Activated CD4-positive, alpha-beta T cell treated with anti-CD3 and anti-CD28 coated beads for 1 hour (primary cell): Measurements from ENCODE around the gene FBXL5.

Source experiments
- DNase-seq: peaks from one replicate; pipeline ENCODE4 v3.0.0-alpha.2; 2020

FBXL5 gene

GRCh38 chr4:15655223-15656037, at the start of gene FBXL5:
Gene FBXL5 (minus strand): TSS chr4:15655357. CDS start chr4:15655287, 70 bp downstream.
- peak; percentile 74 for DNase-seq

- no peak for DNase-seq
These were observed 49.0 kb upstream of the FBXL5 start for GRCh38 chr4:15704129-15704528.

DNA sequence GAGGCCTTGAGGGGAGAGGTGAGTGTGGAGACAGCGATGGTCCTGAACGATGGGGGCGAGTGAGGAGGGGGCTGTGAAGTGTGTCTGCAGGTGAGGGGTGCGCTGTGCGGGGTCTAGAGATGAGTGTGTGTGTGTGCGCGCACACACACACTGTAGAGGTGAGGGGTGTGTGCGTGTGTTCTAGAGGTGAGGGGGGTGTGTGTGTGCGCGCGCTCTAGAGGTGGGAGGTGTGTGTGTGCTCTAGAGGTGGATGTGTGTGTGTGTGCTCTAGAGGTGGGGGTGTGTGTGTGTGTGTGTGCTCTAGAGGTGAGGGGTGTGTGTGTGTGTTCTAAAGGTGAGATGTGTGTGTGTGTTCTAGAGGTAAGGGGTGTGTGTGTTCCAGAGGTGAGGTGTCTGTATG, 48.3 kb upstream of the FBXL5 start:
- DNase-seq: no peak

DNA sequence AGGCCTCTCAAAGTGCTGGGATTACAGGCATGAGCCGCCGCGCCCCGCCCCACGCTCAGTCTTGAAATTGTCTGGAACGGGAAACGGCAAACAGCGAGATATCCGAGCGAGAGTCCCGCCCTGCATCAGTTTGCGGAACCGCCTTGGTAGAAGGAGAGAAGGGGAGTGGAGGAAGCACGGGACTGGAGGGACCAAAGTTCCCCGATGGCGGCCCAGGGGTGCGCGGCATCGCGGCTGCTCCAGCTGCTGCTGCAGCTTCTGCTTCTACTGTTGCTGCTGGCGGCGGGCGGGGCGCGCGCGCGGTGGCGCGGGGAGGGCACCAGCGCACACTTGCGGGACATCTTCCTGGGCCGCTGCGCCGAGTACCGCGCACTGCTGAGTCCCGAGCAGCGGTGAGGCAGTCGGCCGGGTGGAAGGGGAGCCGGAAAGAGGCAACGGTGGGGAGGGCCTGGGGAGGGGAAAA, 47.8 kb upstream of the FBXL5 start, which contains the start of gene BST1:
TSS of gene BST1 (plus strand) at position 125 of the 463 bp plus-strand sequence. CDS start at position 205, 80 bp downstream.
- DNase-seq: peak; percentile 31

- no peak for DNase-seq
These were observed 41.7 kb upstream of the FBXL5 start for GRCh38 chr4:15696866-15697265.

GRCh38 chr4:15695729-15696128, 40.6 kb upstream of the FBXL5 start:
- DNase-seq: no peak

- DNase-seq: no peak
These were observed 40.1 kb upstream of the FBXL5 start for GRCh38 chr4:15695240-15695699.

DNA sequence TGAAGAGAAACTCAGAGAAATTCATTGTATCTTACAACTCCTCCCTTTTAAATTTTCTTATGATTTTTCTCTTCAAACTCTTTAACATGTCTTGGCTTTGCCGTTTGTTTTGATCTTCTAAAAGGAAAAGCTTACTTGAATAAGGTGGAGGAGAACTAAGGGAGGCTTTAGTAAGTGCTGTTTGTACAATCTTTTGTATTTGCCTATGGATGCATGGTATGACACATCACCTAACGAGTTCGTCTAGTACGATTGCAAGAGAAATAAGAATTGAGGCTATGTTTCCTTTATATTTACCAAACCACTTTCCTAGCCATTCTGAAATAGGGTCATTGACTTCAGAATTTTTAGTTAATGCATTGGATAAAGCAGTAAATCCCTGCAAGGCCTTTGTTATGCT, 39.3 kb upstream of the FBXL5 start:
- no peak for DNase-seq

DNA sequence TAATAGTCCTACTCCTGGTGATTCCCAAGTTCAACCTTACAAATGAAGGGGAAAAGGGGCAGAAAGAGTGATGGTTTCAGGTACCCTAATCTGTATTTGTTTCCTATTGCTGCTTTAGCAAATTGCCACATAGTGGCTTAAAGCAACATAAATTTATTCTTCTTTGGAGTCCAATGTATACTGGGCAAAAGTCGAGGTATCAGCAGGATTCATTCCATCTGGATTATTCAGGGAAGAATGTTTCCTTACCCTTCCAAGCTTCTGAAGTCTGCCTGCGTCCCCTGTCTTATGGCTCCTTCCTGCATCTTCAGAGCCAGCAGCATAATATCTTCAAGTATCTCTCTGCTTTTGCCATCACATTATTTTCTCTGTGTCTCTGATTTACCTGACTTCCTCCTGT, 37.4 kb upstream of the FBXL5 start:
- DNase-seq: no peak

- DNase-seq: no peak
These were observed 36.4 kb upstream of the FBXL5 start for GRCh38 chr4:15691346-15692135.

GRCh38 chr4:15690020-15690809, 35.1 kb upstream of the FBXL5 start:
- no peak for DNase-seq

DNA sequence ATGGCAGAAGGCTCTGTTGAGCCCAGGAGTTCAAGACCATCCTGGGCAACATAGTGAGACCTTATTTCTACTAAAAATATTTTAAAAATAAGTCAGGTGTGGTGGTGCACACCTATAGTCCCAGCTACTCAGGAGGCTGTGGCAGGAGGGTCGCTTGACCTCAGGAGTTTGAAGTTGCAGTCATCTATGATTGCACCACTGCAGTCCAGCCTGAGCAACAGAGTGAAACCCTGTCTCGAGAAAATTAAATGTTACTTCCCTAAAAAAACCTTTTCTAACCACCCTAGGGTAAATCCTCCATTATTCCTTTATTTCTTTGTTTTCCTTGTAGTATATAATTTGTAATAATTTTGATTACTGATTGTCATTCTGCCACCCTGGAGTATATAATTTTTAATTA, 34.4 kb upstream of the FBXL5 start:
- DNase-seq: no peak

- no peak for DNase-seq
These were observed 32.9 kb upstream of the FBXL5 start for GRCh38 chr4:15688051-15688450.

DNA sequence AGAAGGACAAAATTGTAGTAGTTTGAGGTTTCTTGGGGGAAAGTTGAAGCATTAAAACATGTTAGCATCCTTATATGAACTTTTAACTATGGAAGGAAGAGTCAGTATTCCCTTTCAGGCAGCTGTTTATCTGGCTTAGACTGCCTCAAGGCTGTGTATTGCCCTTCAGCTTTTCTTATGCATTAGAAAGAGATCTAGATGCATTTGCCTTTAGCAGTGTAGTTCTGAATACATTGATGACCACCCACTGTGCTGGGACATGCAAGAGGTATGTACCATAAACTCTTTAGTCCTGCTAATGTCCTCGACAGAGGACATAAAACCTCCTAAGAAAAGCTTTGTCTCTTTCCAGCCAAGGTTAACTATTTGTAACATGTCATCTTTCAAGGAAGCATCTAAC, 29.3 kb upstream of the FBXL5 start:
- DNase-seq: no peak

GRCh38 chr4:15683143-15683495, 28.0 kb upstream of the FBXL5 start:
- DNase-seq: no peak

DNA sequence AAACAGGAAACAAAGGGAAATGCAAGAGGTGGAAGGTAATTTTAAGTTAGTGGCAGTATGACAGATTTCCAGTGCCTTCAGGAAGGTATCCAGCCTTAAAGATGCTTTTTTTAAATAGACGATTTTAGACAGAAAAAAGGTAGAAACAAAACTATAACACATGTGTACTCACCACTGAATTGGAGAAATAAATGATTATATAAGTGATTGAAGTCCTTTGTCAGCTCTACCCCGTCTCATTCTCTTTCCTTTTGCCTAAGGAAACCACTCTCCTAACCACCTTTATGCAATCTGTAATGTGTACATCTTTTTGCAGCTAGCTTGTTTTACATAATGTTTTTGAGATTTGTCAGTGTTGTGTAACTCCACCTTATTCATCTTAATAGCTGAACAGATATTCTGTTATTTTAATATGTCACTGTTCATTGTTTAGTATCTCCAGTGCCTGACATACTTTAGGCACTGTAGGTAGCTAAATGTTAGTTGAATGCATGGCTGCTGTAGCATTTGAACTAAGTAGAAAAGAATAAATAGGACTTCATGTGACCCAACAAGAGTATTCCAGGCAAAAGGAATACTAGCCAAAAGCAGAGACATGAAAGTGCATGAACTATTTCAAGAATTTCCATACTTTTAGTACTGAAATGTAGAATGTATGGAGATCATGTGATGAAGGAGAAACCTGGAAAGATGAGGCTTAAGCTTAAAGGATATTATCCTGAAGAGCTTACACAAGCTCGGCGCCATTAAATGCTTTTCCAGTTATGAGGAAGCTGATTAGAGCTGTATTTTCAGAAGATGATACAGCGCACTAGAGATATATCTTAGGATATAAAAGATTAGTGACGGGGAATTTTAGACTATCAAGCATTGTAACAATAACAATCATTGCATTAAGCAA, 27.3 kb upstream of the FBXL5 start:
- no peak for DNase-seq

DNA sequence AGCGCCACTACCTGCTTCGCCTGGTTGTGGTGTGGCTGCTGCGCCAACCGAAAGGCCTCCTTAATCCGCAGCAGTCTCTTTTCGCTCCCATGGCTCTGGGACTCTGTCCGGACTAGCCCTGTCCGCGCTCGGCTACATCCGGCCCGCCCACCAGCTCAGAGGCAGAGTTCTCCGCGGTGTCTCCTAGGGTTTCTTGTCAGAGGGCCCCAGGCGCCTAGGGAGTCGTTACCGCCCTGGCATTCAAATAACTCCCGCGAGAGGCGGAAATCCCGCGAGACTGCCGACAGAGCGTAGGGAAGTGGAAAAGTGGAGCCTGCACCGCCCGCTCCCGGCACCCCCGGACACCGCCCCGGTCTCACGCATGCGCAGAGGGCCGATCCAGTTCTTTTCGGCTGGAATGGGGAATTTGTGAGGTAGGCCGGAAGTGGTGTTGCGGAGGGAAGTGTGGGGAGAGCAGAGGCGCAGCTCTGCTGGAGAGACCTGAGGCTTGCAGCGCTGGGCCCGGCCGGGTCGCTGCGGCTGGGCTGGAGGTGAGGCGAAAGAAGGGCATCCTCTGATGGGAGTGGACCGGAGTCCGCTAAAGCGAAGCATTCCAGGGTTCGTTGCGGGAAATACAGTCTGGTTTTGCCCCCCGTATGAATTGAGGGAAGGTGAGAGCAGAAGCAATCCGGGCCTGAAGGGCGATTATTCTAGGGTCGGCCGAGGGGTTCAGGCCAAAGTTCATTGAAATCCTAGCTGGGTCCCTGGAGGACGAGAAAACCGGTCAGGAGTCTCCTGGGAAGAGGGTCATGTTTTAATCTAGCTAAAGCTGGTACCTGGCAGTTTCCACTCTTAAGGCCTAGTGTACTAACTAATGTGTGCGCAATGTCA, 26.4 kb upstream of the FBXL5 start, which contains the start of gene FAM200B:
TSS of gene FAM200B (plus strand) at position 456 of the 870 bp plus-strand sequence. CDS start 5,151 bp downstream, outside the sequence.
- DNase-seq: peak; percentile 94

GRCh38 chr4:15681067-15681371, 25.9 kb upstream of the FBXL5 start:
- DNase-seq: no peak

- DNase-seq: no peak
These were observed 22.4 kb upstream of the FBXL5 start for GRCh38 chr4:15677507-15677988.

DNA sequence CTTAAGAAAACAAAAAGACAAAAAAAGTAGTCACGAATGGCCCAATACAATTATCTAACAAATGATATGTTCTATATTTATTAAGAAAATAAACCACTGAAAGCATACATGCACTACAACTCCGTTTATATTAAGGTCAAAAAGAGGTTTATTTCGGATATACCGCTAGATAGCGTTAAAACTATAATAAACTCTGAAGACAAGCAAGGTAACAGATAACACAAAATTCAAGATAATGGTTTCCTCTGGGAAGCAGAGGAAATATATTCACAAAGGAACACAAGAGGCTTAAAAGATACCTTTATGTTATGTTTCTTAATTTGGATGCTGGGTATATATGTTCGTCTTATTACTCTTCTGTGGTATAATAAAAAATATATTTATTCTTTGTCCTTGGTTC, 21.7 kb upstream of the FBXL5 start:
- DNase-seq: no peak

GRCh38 chr4:15676039-15676438, 20.9 kb upstream of the FBXL5 start:
- DNase-seq: no peak
